HG02840 (cell line): Measurements from ENCODE around the gene FKBP7.
A peak's percentile ranks its signal among the peaks of the same experiment; 100 is the strongest.
"Not testable (repeated sequence)": the region's sequence is repeated elsewhere in the genome, so short reads cannot be mapped to it uniquely, and the experiment has no call there.

Experiments
- ATAC-seq: cut with Tn5 transposase; IDR thresholded peaks from one replicate; pipeline ENCODE4 v1.9.1; 2021; ENCODE audit warnings: mild to moderate bottlenecking, moderate library complexity, moderate number of reproducible peaks; ENCODE audit not compliant: unreplicated experiment, low FRiP score

The FKBP7 gene

GRCh38 chr2:178478439-178479274 is at the start of gene FKBP7:
TSS of gene FKBP7 (minus strand) at chr2:178478600. CDS start at chr2:178478499, 101 bp downstream.
- peak; percentile 37 for ATAC-seq

DNA sequence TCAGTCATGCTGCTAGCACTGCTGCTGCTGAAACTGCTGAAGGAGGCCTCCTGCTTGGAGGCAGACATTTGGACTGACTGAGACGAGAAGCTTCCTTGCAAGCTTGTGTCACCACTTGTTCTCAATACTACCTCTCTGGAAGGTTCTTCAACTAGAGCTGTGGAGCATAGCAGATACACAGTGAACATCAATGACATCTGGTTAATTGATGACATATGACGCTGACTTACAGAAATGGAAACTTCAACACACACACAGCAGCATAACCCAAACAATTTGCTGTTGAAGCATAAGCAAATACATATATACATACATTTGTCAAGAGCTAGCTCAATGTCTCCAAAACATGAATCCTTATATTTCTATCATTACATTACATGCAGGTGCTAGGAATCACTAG is 49.2 kb upstream of the FKBP7 start:
- no peak for ATAC-seq

DNA sequence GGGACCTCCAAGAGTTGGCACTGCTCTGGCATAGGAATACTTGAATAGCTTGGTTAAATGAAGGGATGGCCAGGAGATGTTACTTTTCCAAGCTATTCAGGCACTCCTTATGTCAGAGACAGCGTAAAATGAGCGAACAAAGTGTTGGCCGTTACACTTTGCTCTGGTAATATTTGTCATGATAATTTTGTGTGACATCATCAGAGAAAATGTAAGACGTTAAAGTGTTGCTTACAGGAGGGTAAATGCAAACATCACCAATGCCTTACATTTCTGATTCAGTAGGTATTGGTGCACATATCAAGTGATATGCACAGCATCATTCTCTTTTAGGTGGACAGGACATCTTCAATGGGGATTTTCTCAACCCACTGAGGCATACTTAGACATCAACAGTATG is 47.9 kb upstream of the FKBP7 start:
- ATAC-seq, result no peak

GRCh38 chr2:178525460-178525859 is 47.1 kb upstream of the FKBP7 start:
- ATAC-seq, result not testable (repeated sequence)

DNA sequence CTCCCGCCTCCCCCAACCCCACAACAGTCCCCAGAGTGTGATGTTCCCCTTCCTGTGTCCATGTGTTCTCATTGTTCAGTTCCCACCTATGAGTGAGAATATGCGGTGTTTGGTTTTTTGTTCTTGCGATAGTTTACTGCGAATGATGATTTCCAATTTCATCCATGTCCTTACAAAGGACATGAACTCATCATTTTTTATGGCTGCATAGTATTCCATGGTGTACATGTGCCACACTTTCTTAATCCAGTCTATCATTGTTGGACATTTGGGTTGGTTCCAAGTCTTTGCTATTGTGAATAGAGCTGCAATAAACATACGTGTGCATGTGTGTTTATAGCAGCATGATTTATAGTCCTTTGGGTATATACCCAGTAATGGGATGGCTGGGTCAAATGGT is 46.6 kb upstream of the FKBP7 start:
- not testable (repeated sequence) for ATAC-seq

DNA sequence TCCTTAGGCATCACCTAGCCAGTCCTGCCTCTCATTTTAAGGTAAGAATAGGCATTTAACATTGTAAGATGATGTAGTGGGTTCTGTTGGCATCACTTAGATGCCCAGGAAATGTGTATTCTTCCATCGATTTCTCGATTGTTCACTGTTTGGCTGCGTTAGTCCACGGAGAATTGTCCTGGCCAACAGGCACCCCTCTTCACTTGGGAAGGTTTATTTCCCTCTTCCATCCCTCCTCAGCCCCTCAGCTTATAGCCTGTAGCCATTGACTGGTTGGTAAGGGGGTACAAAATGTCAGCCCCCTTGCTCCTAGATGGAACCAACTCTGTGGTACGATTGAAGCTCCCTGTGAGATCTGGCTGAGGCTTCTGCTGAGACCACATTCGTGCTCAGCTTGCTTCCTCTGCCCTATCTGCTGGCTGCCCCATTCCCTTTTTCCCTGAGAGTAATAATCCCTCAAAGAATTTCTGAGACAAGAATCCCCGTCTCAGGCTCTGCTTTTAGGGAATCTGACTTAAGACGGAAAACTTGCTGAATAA is 45.3 kb upstream of the FKBP7 start:
- peak; percentile 4 for ATAC-seq

DNA sequence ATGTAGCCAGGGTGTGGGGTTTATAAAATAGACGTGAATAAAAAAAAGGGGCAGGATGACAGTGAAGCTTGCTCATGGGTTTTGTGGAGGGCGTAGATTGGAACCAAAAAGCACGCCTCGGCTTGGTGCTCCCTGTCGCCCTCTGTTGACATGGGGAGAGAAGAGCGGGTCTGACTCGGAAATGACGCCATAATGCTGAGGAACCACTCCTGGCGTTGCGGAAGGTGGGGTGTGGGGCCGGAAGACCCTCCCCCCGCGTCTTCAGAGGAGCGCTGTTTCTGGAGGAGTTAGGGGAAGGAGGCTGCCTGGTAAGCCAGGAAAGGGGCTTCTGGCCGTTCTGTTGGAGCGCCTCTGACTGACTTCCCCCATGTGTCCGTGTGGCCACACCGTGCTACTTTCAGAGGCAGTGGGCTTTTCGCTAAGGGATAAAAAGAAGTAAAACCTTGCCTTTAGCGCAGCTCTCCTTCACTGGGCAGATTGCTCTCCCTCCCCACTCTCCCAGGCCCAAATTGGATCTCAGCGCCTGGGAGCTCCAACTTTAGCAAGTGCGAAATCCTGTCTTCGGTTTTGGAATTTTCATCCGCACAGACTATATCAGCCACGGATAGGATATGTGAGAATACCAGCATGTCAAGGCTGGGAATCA is 44.7 kb upstream of the FKBP7 start:
- ATAC-seq, result peak; percentile 85

DNA sequence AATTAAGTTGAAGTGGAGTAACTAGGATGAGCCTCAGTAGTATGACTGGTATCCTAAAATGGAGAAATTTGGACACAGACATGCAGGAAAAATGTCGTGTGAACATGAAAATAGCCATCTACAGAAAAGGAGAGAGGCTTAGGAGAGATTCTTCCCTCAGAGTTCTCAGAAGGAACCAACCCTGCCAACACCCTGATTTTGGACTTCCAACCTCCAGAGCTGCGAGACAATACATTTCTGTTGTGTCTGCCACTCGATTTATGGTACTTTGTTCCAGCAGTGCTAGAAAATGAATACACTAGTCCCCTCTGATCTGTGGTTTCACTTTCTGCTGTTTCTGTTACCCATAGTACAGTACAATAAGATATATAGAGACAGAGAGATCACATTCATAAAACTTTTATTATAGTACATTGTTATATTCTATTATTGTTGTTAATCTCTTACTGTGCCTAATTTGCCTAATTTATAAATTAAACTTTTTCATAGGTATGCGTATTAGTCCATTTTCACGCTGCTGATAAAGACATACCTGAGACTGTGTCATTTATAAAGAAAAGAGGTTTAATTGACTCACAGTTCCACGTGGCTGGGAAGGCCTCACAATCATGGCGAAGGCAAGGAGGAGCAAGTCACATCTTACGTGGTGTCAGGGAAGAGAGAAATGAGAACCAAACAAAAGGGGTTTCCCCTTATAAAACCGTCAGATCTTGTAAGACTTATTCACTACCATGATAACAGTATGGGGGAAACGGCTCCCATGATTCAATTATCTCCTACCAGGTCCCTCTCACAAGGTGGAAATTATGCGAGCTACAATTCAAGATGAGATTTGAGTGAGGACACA is 43.1 kb upstream of the FKBP7 start:
- no peak for ATAC-seq

GRCh38 chr2:178517496-178517895 is 39.1 kb upstream of the FKBP7 start:
- ATAC-seq, result no peak

DNA sequence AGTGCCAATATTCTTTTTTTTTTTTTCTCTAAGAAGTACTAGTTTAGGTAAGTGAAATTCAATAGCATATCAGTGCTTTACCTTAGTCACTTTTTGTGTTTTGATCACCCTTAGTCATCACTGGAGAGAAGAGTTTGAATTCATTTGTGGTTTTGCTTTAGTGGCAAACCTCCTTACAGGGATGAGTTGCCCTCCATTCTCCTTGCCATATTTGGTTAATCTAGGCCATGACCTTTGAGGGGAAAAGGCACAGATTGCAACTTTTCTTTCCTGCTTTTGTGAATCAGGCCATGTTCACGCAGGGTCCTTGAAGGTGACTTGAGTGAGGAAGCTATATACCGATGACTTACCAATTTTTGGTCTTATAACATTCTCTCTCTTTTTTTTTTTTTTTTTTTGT is 36.3 kb upstream of the FKBP7 start:
- no peak for ATAC-seq

- ATAC-seq, result no peak
These were observed 35.5 kb upstream of the FKBP7 start for GRCh38 chr2:178513876-178514275.

- no peak for ATAC-seq
These were observed 34.1 kb upstream of the FKBP7 start for GRCh38 chr2:178512484-178512883.

- no peak for ATAC-seq
These were observed 32.0 kb upstream of the FKBP7 start for GRCh38 chr2:178510384-178510783.

- no peak for ATAC-seq
These were observed 30.2 kb upstream of the FKBP7 start for GRCh38 chr2:178508646-178509045.

DNA sequence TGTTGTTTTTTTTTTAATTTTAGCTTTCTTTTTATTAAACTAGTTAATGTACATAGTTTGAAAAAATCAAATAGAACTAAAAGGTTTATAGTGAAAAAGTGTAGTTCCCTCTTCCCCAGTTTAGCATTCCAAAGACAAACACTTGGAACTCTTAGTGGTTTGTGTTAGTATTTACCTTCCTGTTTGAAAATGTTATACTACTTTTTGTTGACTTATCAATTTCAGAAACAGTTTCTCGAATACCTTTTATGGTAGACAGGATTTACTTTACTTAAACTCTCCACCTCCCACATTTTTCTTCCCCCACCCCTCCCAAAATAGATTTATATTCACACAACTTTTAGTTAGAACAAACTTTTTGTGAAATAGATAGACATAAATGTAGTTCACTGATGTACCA is 28.5 kb upstream of the FKBP7 start:
- no peak for ATAC-seq

- no peak for ATAC-seq
These were observed 28.1 kb upstream of the FKBP7 start for GRCh38 chr2:178506524-178506923.

DNA sequence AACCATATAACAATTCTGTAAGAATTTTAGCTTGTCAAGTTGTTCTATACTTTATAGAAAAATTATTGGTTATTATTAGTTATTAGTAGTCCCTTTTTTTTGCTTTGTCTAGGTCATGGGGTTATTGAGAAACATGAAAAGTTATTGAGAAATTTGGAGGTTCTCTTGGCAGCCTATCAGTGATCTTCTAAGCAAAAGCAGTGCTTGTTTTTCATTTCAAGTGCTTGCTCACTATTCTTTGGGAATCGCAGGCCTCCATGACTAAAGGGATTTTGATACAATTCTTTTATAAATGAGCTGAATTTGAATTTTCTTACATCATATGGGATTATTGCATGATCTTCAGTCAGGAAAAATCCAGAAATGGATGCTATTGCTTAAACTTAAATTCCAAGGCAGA is 27.7 kb upstream of the FKBP7 start:
- no peak for ATAC-seq

DNA sequence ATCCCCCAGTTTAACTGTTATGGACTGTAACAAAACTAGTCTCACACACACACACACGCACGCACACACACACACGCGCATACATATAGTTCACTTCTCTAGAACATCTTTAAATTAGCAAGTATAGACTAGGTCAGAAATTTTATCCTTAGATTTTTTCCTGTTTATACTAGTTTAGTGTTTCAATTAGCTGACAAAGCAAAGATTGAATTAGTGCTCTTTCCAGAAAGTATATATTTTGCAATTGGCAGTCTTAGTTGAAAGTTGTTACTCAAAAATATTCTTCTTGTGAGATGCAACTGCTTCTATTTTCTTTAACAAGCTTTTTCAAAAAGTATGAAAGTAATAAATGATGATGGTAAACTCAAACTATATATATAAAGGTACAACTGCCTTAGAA is 24.4 kb upstream of the FKBP7 start:
- ATAC-seq, result no peak

- no peak for ATAC-seq
These were observed 21.2 kb upstream of the FKBP7 start for GRCh38 chr2:178499640-178500039.

DNA sequence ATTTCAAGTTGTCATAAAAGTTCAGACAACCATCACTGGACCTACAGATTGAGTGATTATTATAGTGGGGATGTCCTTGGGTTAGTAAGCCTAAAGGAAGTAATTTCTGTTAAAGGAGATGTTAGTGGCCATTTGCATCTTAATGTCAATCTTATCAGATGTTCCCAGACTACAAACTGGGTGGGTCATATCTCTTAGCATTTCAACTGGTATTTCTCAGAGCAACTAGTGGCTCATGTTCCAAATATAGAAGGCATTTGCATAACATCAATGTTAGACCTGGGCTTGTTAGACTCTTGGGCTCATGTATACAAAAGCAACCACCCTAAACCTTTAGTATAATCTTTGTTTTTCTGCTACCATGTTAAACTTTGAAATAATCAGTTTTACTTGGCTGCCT is 19.7 kb upstream of the FKBP7 start:
- ATAC-seq, result no peak

DNA sequence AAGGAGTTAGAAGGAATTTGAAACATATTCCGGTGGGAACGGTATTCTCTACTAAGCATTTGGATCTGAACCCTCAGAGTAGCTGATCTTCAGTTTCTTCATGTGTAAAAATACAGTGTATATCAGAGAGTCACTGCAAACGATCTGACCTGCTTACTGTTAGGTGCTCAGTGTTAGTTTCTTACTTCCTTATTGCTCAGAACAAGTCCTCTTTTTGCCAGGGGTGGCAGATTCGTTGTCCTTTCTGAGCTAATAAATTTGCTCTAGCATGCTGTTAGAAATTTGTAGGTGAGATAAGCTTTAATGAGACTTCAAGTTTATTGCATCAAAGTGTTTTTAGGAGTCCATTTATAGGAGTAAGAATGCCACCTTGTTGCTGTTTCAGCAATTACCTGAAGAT is 17.6 kb upstream of the FKBP7 start:
- no peak for ATAC-seq
